ENCODE results near the gene MTFR2.
"Not testable (repeated sequence)": the region's sequence is repeated elsewhere in the genome, so short reads cannot be mapped to it uniquely, and the experiment has no call there.

MTFR2 gene

GRCh38 chr6:136232701-136233100 is 17.4 kb downstream of the MTFR2 start:
- no peak for DNase-seq

DNA sequence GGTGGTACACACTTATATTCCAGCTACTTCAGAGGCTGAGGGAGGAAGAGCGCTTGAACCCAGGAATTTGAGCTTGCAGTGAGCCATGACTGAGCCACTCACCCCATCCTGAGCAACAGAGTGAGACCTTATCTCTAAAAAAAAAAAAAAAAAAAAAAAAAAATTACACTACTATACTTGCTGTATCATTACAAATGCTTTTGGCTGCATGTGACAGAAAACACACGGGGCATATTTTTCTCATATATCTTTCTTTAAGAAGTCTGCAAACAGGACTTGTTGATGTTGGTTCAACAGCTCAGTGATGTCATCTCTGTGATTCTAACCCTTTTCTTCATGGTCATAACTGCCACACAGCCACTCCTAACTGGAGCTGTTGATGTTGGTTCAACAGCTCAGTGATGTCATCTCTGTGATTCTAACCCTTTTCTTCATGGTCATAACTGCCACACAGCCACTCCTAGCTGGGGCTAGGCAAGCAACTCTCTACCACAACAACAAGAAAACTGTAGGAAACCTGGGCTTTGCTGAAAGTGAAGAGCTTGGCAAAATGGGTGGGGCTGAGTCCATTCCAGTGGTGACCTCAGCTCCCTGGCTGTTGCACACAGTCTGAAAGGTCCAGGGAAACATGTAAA is 19.8 kb downstream of the MTFR2 start:
- no peak for DNase-seq

GRCh38 chr6:136228814-136229213 is 21.3 kb downstream of the MTFR2 start:
- DNase-seq, result no peak

- DNase-seq, result no peak
Measured at GRCh38 chr6:136226674-136227377, 23.3 kb downstream of the MTFR2 start.

GRCh38 chr6:136226027-136226673 is 24.0 kb downstream of the MTFR2 start:
- DNase-seq, result peak; percentile 65

GRCh38 chr6:136225496-136225895 is 24.6 kb downstream of the MTFR2 start:
- DNase-seq, result no peak

- DNase-seq, result not testable (repeated sequence)
Measured at GRCh38 chr6:136224974-136225373, 25.1 kb downstream of the MTFR2 start.

DNA sequence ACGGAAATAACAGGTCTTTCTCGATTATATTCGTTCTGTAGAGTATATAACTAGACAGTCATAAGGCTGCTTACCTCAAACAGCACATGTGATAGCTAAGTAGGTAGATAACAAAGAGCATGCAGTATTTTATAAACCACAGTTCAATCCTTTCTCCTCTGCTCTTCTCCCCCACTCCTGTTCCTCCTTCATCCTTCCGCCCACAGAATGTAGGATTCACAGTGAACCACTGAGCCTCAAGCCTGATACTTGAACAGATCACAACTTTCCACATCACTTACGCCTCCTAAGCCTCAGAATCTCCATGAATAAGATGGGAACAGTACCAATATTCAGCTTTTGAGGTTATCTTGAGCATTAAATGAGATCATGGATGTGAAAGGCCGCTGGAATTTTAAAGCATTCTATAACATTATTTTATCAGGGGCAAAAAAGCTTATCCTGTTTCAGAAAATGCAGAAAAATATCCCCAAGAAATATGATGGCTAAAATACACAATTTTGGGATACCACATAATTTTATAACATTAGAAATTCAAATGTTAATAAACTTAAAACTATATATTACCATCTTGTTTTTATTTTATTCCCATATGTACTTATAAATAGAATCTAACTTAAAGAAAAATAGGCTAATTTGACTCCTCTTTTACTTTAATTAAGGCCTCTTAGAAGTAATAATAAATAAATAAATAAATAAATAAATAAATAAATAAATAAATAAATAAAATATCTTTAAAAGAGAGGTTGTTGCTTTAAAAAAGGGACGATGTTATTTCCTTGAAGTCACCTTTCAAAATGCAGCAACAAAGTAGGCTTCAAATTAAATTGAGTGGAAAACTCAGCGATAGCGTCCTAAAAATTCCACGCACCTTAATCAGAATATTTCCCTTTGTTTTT is 33.4 kb downstream of the MTFR2 start:
- DNase-seq, result no peak

DNA sequence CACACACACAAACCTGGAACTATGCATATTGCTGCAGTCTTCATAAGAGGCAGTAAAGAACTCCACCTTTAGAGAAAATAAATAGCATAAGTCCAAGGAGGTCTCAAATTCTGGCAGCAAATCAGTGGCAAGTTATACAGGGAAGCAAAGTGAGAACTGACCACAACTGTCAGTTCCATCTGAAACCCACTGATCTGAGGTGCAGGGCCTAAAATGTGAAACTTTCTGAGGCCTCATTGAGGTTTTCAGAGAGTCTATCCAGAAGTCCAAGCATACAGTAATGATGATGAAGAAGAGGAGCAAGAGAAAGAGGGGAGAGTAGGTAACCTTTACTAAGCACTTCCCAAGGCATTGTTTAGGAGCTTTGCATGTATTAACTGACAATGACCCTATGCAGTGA is 36.3 kb downstream of the MTFR2 start:
- DNase-seq, result no peak

GRCh38 chr6:136213012-136213539 is 37.0 kb downstream of the MTFR2 start:
- DNase-seq, result no peak

DNA sequence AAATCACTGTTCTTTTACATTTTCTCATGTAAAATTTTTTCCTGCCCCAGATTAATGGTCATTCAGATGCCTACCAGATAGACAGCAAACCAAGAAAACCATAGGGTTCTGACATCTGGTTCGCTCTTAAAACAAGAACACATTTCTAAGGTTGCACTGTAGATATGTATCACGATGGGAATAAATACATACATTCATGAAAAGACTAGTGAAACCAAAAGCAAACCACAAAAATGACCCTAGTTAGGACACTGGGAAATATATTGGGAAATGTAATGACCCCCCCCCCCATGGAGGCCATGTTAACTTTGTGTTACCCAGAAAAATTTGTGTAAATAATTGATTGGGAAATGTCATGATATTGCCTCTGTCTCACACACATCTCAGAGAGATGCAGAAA is 37.5 kb downstream of the MTFR2 start:
- no peak for DNase-seq

DNA sequence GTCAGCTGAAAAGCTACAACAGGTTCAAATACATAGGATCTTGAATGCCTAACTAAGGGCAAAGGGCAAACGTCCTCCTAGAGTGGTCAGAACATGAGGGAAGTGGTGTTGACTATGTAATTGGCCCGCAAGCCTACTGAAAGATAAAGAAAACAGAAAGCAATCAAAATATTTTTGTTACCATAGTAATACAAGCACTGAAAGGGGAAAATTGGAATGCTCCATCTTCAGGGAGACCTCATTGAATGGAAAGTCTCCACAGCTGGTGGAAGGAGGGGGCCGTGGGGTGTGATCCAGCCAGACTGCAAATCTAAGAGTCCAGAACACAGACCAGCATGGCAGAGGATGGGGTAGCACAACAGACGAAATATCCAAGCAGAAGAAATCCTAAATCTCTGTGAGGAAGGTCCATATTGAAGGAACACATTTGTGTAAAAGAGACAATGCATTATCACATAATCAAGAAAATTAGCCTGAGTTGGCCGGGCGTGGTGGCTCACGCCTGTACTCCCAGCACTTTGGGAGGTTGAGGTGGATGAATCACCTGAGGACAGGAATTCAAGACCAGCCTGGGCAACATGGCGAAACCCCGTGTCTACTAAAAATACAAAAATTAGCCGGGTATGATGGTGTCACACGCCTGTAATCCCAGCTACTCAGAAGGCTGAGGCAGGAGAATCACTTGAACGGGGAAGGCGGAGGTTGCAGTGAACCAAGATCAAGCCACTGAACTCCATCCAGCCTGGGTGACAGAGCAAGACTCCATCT is 39.5 kb downstream of the MTFR2 start:
- no peak for DNase-seq

- DNase-seq, result no peak
Measured at GRCh38 chr6:136209496-136209895, 40.6 kb downstream of the MTFR2 start.

- no peak for DNase-seq
Measured at GRCh38 chr6:136208783-136209182, 41.3 kb downstream of the MTFR2 start.

GRCh38 chr6:136201732-136202131 is 48.4 kb downstream of the MTFR2 start:
- DNase-seq, result no peak

DNA sequence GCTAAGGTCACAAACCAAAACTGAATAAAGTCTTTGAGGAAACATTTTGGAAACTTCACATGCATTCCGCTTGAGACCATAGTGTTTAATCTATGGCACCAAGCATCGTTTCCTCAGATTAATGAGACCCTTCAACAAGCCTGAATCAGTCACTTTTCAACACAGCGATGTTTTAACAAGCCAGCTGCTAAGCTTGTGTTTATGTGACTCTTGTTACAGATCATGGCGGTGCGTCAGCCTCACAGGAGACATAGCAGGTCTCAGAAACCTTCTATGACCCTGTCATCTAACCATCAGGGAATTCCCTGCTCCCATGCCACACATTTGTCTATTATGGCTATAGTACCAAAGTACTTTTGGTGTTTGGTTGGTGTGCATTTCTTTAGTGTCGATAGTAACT is 57.2 kb downstream of the MTFR2 start:
- DNase-seq, result no peak

DNA sequence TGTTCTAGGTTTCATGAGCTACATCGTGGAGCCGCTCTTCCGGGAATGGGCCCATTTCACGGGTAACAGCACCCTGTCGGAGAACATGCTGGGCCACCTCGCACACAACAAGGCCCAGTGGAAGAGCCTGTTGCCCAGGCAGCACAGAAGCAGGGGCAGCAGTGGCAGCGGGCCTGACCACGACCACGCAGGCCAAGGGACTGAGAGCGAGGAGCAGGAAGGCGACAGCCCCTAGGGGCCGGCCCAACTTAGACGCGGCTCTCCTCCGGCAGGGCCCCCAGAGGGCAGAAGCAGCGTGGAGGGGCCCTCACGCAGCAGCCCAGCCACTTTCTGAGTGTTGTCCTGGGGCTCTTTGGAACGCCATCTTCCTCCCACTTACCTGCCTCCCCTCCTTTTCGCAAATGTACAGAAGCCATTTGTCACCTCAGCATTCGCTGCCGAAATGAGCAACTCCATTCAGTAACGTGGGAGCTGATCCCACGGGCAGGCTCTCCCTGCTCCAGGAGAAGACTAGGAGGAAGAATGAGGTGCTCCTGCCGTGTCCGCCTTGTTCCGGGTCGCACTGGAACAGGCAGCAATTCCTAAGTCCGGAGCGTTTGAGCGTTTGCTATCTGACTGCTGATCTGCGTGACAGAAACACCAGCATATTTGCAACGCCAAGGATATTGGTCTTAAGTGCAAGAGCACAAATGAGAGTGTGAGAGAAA is 58.4 kb downstream of the MTFR2 start:
- no peak for DNase-seq

DNA sequence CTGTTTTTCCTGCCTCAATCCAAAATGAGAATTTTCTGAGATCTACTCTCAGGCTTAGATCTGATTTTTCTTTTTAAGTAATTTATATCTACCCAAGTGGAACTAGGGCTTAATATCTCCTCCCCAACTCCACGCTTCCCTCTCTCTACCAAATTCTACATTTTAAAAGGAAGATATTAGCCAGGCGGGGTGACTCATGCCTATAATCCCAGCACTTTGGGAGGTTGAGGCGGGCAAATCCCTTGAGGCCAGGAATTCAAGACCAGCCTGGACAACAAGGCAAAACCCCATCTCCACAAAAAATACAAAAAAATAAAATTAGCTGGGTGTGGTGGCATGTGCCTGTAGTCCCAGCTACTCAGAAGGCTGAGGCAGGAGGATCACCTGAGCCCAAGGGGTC is 61.0 kb downstream of the MTFR2 start:
- no peak for DNase-seq

GRCh38 chr6:136188486-136188885 is 61.6 kb downstream of the MTFR2 start:
- DNase-seq, result no peak

- no peak for DNase-seq
Measured at GRCh38 chr6:136186363-136186762, 63.7 kb downstream of the MTFR2 start.

DNA sequence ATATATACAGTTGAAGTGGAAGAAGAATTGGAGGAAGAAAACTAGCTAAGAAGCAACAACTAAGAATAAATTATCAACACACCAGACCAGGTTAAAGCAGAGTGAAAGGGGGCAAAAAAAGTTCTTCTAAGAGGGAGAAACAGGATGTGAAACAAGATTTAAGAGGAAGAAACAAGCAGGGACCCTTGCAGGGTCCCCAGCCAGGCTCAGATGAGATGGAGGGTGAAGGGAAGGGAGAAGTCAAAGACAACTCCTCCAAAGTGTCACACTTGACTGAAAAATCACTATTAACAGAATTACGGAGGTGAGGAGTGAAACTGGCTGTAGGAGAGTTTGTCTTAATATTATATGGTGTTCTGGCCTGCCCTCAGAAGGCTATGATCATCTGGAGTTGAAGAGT is 65.4 kb downstream of the MTFR2 start:
- no peak for DNase-seq

DNA sequence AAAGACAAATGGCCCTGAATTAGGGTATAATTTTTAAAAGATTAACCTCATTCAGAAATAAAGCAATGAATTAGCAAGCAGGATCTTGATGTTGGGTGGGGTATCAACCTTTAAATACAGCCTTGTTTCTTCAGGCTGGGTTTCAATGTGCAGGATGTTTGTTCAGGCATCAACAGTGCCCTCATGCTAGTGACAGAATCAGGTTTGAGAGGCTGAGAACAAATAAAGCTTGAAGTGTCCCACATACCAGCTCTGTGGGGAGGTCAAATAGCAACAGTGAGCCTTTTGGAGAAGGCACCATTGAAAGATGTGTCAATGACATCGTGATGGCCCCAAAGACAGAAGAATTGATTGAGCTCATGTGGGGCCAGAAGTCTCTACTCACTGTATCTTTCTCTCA is 68.2 kb downstream of the MTFR2 start:
- DNase-seq, result no peak

Data from CD4-positive, alpha-beta T cell treated with Interleukin-12 subunit alpha and Interleukin-12 subunit beta, for 1 hour (primary cell).